Measurements from ENCODE around the gene CDK5.
A peak's percentile ranks its signal among the peaks of the same experiment; 100 is the strongest.

CDK5 gene

GRCh38 chr7:151099486-151100211 is 42.0 kb upstream of the CDK5 start:
- no peak for TF ChIP-seq CTCF (conservative IDR thresholded peaks at IDR 0.05; ENCODE audit: control insufficient read depth, insufficient read depth, low read depth, low read length)
- H3K4me3 ChIP-seq (ENCODE audit: control insufficient read depth, low read depth, low read length) = no peak overlapping the region
- DNase-seq (ENCODE audit: low read depth) = no peak

DNA sequence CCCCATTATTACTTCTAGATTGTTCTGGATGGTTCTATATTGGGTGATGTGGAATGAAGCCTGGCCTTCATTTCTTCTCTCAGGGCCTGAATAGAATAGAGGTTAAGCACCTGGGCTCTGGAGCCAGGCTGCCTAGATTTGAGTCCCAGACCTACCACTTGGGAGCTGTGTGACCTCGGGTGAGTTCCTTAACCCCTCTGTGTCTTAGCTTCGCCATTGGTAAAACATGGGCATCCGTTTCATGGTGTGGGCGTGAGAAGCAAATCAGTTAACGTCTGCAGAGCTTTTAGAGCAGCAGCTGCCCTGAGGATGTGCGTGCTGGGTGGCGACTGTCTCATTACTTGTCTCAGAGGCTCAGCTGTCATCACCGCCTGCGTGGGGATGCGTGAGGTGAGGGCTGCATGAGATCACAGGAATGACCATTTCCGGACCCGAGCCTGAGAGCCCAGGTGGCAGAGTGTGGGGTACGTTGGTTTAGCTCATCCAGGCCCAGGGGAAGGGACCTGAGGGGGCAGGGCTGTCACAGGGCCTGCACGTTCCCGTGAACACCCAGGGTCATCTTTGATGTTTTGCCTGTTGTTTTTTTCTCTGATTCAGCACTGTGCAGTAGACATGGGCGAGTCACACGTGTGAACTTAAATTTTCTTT is 38.3 kb upstream of the CDK5 start:
- DNase-seq (ENCODE audit: low read depth) = peak; percentile 57
- H3K4me3 ChIP-seq (ENCODE audit: control insufficient read depth, low read depth, low read length) = no peak overlapping the region
- TF ChIP-seq CTCF (conservative IDR thresholded peaks at IDR 0.05; ENCODE audit: control insufficient read depth, insufficient read depth, low read depth, low read length) = no peak

- TF ChIP-seq CTCF (conservative IDR thresholded peaks at IDR 0.05; ENCODE audit: control insufficient read depth, insufficient read depth, low read depth, low read length) = no peak
- DNase-seq (ENCODE audit: low read depth) = no peak
- no peak overlapping the region for H3K4me3 ChIP-seq (ENCODE audit: control insufficient read depth, low read depth, low read length)
Observed at GRCh38 chr7:151095123-151095797, 37.6 kb upstream of the CDK5 start.

- no peak for TF ChIP-seq CTCF (conservative IDR thresholded peaks at IDR 0.05; ENCODE audit: control insufficient read depth, insufficient read depth, low read depth, low read length)
- no peak overlapping the region for H3K4me3 ChIP-seq (ENCODE audit: control insufficient read depth, low read depth, low read length)
- peak; percentile 58 for DNase-seq (ENCODE audit: low read depth)
Observed at GRCh38 chr7:151094675-151095074, 37.0 kb upstream of the CDK5 start.

- no peak overlapping the region for H3K4me3 ChIP-seq (ENCODE audit: control insufficient read depth, low read depth, low read length)
- TF ChIP-seq CTCF (conservative IDR thresholded peaks at IDR 0.05; ENCODE audit: control insufficient read depth, insufficient read depth, low read depth, low read length) = no peak
- no peak for DNase-seq (ENCODE audit: low read depth)
Observed at GRCh38 chr7:151093748-151094147, 36.1 kb upstream of the CDK5 start.

- no peak for TF ChIP-seq CTCF (conservative IDR thresholded peaks at IDR 0.05; ENCODE audit: control insufficient read depth, insufficient read depth, low read depth, low read length)
- H3K4me3 ChIP-seq (ENCODE audit: control insufficient read depth, low read depth, low read length) = no peak overlapping the region
- DNase-seq (ENCODE audit: low read depth) = no peak
Observed at GRCh38 chr7:151091988-151092387, 34.3 kb upstream of the CDK5 start.
